HG03139 (cell line): Measurements from ENCODE around the gene SLC25A42.
A peak's percentile ranks its signal among the peaks of the same experiment; 100 is the strongest.

Experiments used
- ATAC-seq: cut with Tn5 transposase; IDR thresholded peaks from one replicate; pipeline ENCODE4 v1.9.1; 2021; ENCODE audit not compliant: unreplicated experiment

SLC25A42 gene

GRCh38 chr19:19159534-19159933, 95.7 kb downstream of the SLC25A42 start:
- no peak for ATAC-seq

GRCh38 chr19:19160461-19161035, 96.8 kb downstream of the SLC25A42 start:
- ATAC-seq: peak; percentile 47

GRCh38 chr19:19162495-19162894, 98.7 kb downstream of the SLC25A42 start:
- no peak for ATAC-seq
